HEK293 (cell line): Measurements from ENCODE around the gene TTF2.

Source experiments
- EGR2 ChIP-seq: fragments of 450-650 bp; formaldehyde crosslinking; IDR thresholded peaks from 2 replicates; pipeline ENCODE4 v1.5.1; 2016; ENCODE audit warnings: low read depth, missing biosample characterization, missing genetic modification characterization
- GLIS1 ChIP-seq: fragments of 450-650 bp; formaldehyde crosslinking; IDR thresholded peaks from 2 replicates; pipeline ENCODE4 v1.5.1; 2016; ENCODE audit warnings: missing biosample characterization, missing genetic modification characterization
- HIC1 ChIP-seq: fragments of 450-650 bp; formaldehyde crosslinking; IDR thresholded peaks from 2 replicates; pipeline ENCODE4 v1.5.1; 2016; ENCODE audit warnings: missing biosample characterization, missing genetic modification characterization
- KLF7 ChIP-seq: fragments of 450-650 bp; formaldehyde crosslinking; IDR thresholded peaks from 2 replicates; pipeline ENCODE4 v1.5.1; 2016; ENCODE audit warnings: missing biosample characterization, missing genetic modification characterization, borderline replicate concordance
- KLF9 ChIP-seq: fragments of 450-650 bp; formaldehyde crosslinking; IDR thresholded peaks from 2 replicates; pipeline ENCODE4 v1.5.1; 2016; ENCODE audit warnings: missing biosample characterization, missing genetic modification characterization, low read depth
- PRDM2 ChIP-seq: fragments of 450-650 bp; formaldehyde crosslinking; IDR thresholded peaks from 2 replicates; pipeline ENCODE4 v1.5.1; 2016; ENCODE audit warnings: missing biosample characterization, missing genetic modification characterization, borderline replicate concordance
- ZBTB6 ChIP-seq: fragments of 450-650 bp; formaldehyde crosslinking; IDR thresholded peaks from 2 replicates; pipeline ENCODE4 v1.5.1; 2017; ENCODE audit warnings: missing biosample characterization, missing genetic modification characterization
- ZEB2 ChIP-seq: fragments of 450-650 bp; formaldehyde crosslinking; IDR thresholded peaks from 2 replicates; pipeline ENCODE4 v1.5.1; 2016; ENCODE audit warnings: missing biosample characterization, missing genetic modification characterization
- ZFP37 ChIP-seq: fragments of 450-650 bp; formaldehyde crosslinking; IDR thresholded peaks from 2 replicates; pipeline ENCODE4 v1.5.1; 2016; ENCODE audit warnings: missing biosample characterization, missing genetic modification characterization
- ZIC2 ChIP-seq: fragments of 450-650 bp; formaldehyde crosslinking; IDR thresholded peaks from 2 replicates; pipeline ENCODE4 v1.5.1; 2016; ENCODE audit warnings: missing biosample characterization, missing genetic modification characterization
- ZNF112 ChIP-seq: fragments of 450-650 bp; formaldehyde crosslinking; IDR thresholded peaks from 2 replicates; pipeline ENCODE4 v1.5.0; 2017; ENCODE audit warnings: missing biosample characterization, missing genetic modification characterization
- ZNF311 ChIP-seq: fragments of 450-650 bp; formaldehyde crosslinking; IDR thresholded peaks from 2 replicates; pipeline ENCODE4 v1.5.1; 2017; ENCODE audit warnings: missing biosample characterization, missing genetic modification characterization, borderline replicate concordance
- ZNF514 ChIP-seq: fragments of 450-650 bp; formaldehyde crosslinking; IDR thresholded peaks from 2 replicates; pipeline ENCODE4 v1.5.1; 2016; ENCODE audit warnings: missing biosample characterization, missing genetic modification characterization
- ZNF518A ChIP-seq: fragments of 450-650 bp; formaldehyde crosslinking; conservative IDR thresholded peaks from 2 replicates; pipeline ENCODE4 v1.5.1; 2016; ENCODE audit warnings: low read depth, missing biosample characterization, missing genetic modification characterization
- ZNF558 ChIP-seq: fragments of 450-650 bp; formaldehyde crosslinking; IDR thresholded peaks from 2 replicates; pipeline ENCODE4 v1.5.1; 2016; ENCODE audit warnings: missing biosample characterization, missing genetic modification characterization
- ZNF654 ChIP-seq: fragments of 450-650 bp; formaldehyde crosslinking; IDR thresholded peaks from 2 replicates; pipeline ENCODE4 v1.5.1; 2016; ENCODE audit warnings: low read depth, missing biosample characterization, missing genetic modification characterization
- ZNF658 ChIP-seq: fragments of 450-650 bp; formaldehyde crosslinking; IDR thresholded peaks from 2 replicates; pipeline ENCODE4; 2016; ENCODE audit warnings: missing biosample characterization, missing genetic modification characterization
- ZNF660 ChIP-seq: fragments of 450-650 bp; IDR thresholded peaks from 2 replicates; pipeline ENCODE4 v1.5.1; 2018; ENCODE audit warnings: missing biosample characterization, mild to moderate bottlenecking, missing genetic modification characterization
- ZNF701 ChIP-seq: fragments of 450-650 bp; formaldehyde crosslinking; IDR thresholded peaks from 2 replicates; pipeline ENCODE4 v1.5.1; 2016; ENCODE audit warnings: missing biosample characterization, missing genetic modification characterization
- ZNF747 ChIP-seq: fragments of 450-650 bp; formaldehyde crosslinking; IDR thresholded peaks from 2 replicates; pipeline ENCODE4 v1.5.1; 2016; ENCODE audit warnings: missing biosample characterization, missing genetic modification characterization
- ZNF776 ChIP-seq: fragments of 450-650 bp; formaldehyde crosslinking; IDR thresholded peaks from 2 replicates; pipeline ENCODE4 v1.5.0; 2017; ENCODE audit warnings: missing biosample characterization, missing genetic modification characterization, borderline replicate concordance

Gene TTF2

GRCh38 chr1:117121589-117122329, 61.6 kb downstream of the TTF2 start, which contains the start of gene TRIM45 (continued):
- TF ChIP-seq ZEB2 (tag by site-specific recombination) (0 out of 2 replicates have a peak, but pooled peaks have one; percentile 9), ZNF558 (tag by site-specific recombination) (no peak), ZNF660 (tag by site-specific recombination) (peak; percentile 58), ZNF514 (no peak), ZNF654 (peak; percentile 38), ZNF658 (tag by site-specific recombination) (no peak), ZBTB6 (tag by site-specific recombination) (peak; percentile 33), ZNF701 (tag by site-specific recombination) (no peak), KLF9 (tag by site-specific recombination) (peak; percentile 60), ZNF776 (tag by site-specific recombination) (no peak), ZNF747 (tag by site-specific recombination) (no peak), GLIS1 (tag by site-specific recombination) (peak; percentile 23; the same call in 1 of the 2 replicates), HIC1 (no peak), ZNF311 (tag by site-specific recombination) (no peak), ZNF112 (no peak), ZIC2 (tag by site-specific recombination) (peak; percentile 31; the same call in 1 of the 2 replicates), ZFP37 (tag by site-specific recombination) (peak; percentile 19; the same call in 1 of the 2 replicates), KLF7 (tag by site-specific recombination) (0 out of 2 replicates have a peak, but pooled peaks have one; percentile 48), PRDM2 (tag by site-specific recombination) (no peak), ZNF518A (0 out of 2 replicates have a peak, but pooled peaks have one; percentile 13), EGR2 (tag by site-specific recombination) (peak; percentile 77)
